ENCODE measurements around the gene LARGE1. TPM values are rescaled to one million over a fixed set of nuclear protein-coding genes. Genes with fewer than 3 reads are reported as not detected.

LARGE1 gene
- total RNA-seq, 1 donor from 2014 or later = 0.47 TPM

DNA sequence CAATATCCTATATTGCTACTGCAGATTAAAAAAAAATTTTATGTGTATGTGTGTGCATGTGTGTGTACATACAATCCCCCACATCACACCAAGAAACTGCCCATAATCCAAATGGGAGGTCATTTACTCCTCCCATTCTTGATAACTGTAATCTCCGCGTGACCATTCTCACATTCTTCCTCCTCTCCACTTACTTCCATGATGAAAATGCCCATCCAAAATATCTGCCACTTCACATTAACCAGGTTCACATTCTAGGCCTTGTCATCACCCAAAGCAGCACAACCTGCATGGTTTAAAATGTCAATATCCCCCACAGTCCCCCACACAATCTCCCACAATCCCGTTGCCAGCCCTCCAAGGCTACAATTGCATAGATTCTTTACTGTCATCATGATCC is 149.6 kb downstream of the LARGE1 start:
- H3K36me3 Mint-ChIP-seq (ENCODE audit: low read depth) = no peaks in the 10 kb centered on the region
- H3K4me3 Mint-ChIP-seq = no peak overlapping the region
- no peak overlapping the region for H3K27ac Mint-ChIP-seq
- DNase-seq = no peak
- intact Hi-C loops (cut with micrococcal nuclease) = no loop called here
- no peaks in the 10 kb centered on the region for H3K4me1 Mint-ChIP-seq
- H3K27me3 Mint-ChIP-seq = no peaks in the 10 kb centered on the region
- peaks cover 7% of the 10 kb centered on the region for H3K9me3 Mint-ChIP-seq

DNA sequence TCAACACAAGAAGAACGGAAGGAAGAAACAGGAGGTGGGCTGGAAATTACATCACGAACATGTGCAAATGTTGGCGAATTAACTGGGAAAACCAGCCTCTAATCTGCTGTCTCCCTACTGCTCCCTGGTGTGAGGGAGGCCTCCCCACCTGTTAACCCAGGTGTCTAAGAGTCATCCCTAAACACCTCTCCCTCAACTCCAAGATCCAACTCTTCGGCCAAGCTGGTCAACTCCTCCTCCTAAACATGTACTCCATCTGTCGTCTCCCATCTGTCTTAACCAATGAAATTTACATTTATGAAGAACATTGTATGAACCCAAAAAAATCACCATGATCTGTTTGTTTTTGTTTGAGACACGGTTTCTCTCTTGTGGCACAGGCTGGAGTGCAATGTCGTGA is 154.2 kb downstream of the LARGE1 start:
- Mint-ChIP-seq H3K4me3 (no peak overlapping the region), H3K4me1 (no peaks in the 10 kb centered on the region), H3K27ac (no peak overlapping the region), H3K36me3 (ENCODE audit: low read depth) (no peaks in the 10 kb centered on the region), H3K27me3 (no peaks in the 10 kb centered on the region), H3K9me3 (peaks cover 7% of the 10 kb centered on the region)
- no peak for DNase-seq
- intact Hi-C loops (cut with micrococcal nuclease) = no loop called here

DNA sequence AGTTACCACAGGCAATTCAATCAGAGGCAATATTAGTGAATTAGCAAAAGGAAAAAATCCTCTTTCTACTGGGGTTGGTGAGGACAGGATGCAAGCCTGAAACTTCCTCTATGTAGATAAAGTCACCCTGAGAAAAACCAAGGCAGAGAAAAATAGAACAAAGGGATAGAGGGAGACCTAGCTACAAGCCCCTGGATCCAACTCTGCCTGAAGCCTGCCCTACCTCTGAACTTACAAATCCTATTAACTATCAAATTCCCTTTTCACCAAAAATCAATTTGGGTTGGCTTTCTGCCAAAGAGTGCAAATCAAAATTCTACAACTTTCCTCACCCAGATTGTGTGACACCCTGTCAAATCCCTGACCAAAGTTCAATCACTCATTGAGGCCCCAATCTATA is 161.3 kb downstream of the LARGE1 start:
- no peak for DNase-seq
- intact Hi-C loops (cut with micrococcal nuclease) = no loop called here
- no peak overlapping the region for H3K4me3 Mint-ChIP-seq
- H3K27ac Mint-ChIP-seq = no peak overlapping the region
- H3K9me3 Mint-ChIP-seq = peaks cover 32% of the 10 kb centered on the region
- H3K4me1 Mint-ChIP-seq = no peaks in the 10 kb centered on the region
- no peaks in the 10 kb centered on the region for H3K36me3 Mint-ChIP-seq (ENCODE audit: low read depth)
- H3K27me3 Mint-ChIP-seq = no peaks in the 10 kb centered on the region

DNA sequence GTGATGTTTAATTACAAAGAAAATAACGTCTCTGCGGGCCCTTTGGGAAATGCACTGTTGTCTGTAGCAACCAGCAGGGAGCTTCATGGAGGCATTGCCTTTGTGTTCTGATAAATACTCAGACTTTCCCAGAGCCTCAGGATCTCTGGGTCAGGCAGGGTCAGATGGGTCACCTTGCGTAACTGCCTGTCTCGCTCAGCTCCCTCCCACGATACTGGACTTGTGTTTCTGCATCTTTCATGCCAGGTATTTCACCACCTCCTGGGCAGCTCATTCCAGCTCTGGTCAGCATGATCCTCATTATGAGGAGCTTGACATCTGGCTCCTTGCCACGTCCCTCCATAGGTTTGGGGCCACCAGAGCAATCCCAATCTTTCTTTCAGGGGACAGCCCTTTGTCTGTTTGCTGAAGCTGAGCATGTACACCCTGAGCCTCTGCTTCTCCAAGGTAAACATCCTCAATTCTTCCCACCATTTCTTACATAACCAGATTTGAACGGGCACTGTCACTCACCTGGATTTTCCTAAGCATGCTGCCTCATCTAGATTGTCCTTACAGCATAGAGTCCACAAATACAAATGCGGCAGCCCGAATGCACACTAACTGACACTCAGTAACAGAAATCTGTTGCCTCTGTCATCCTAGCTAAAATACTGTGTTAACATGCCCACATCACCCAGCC is 162.3 kb downstream of the LARGE1 start:
- H3K27ac Mint-ChIP-seq = no peak overlapping the region

DNA sequence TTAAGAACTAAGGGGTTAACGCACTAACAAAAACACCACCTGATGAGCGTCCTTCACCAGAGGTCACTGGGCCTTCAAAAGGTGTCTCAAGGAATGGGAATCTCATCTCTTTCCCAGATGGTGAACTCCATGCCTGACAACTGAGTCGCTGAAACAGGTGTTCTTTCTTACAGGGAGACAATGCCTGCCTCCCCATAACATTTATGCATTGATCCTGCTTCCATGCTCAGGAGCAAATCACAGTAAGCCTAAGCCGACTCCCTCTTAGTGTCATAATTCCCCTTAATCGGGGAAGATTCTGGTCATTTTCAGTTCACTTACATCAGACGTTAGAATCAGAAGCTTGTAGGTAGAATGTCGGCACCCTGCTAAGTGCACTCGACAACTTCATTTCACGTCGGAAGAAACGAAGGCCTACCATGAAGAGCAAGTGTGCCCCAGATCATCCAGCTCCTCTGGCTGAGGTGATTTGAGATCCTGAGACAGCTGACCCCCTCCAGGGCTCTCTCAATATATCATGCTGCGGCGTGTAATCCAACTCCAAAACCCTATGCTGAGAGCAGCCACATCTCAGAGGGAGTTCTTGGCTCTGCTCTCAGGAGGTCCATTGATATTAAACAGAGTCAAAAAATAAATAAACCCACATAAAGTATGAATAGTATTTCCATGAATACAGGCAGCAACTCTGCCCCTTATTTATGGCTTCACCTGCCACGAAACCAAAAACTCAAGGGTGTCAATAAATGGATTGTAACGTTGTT is 163.1 kb downstream of the LARGE1 start:
- no peaks in the 10 kb centered on the region for H3K27me3 Mint-ChIP-seq
- no peak for DNase-seq
- H3K4me1 Mint-ChIP-seq = no peaks in the 10 kb centered on the region
- H3K4me3 Mint-ChIP-seq = no peak overlapping the region
- peaks cover 32% of the 10 kb centered on the region for H3K9me3 Mint-ChIP-seq
- H3K36me3 Mint-ChIP-seq (ENCODE audit: low read depth) = no peaks in the 10 kb centered on the region
- intact Hi-C loops (cut with micrococcal nuclease) = no loop called here
- H3K27ac Mint-ChIP-seq = no peak overlapping the region

More for the DNA sequence above, 162.3 kb downstream of the LARGE1 start:
- Mint-ChIP-seq H3K4me1 (no peaks in the 10 kb centered on the region), H3K36me3 (ENCODE audit: low read depth) (no peaks in the 10 kb centered on the region), H3K4me3 (no peak overlapping the region), H3K9me3 (peaks cover 32% of the 10 kb centered on the region), H3K27me3 (no peaks in the 10 kb centered on the region)
- no peak for DNase-seq
- intact Hi-C loops (cut with micrococcal nuclease) = no loop called here

DNA sequence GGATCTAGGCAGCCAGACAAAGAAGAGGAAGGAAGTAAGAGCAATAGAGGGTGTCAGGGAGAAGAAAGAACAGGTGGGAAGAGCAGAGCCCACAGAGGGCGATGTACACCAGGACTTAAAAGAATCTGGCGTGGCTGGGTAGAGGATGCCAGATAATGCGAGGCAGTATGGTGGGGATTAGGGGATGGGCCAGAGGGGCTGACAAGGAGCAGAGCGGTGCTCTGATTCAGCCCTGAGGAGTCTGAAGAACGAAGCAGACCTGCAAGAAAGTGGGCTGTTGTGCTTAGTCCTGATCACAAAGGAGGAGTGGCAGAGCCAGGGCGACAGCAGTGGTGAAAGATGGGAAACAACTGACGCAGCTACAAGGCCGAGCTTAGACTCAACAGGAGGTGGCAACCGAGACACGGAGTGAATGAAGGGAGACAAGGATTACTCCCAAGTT is 163.7 kb downstream of the LARGE1 start:
- Mint-ChIP-seq H3K4me1 (no peaks in the 10 kb centered on the region), H3K4me3 (no peak overlapping the region), H3K36me3 (ENCODE audit: low read depth) (no peaks in the 10 kb centered on the region), H3K9me3 (peaks cover 32% of the 10 kb centered on the region), H3K27me3 (no peaks in the 10 kb centered on the region), H3K27ac (no peak overlapping the region)
- intact Hi-C loops (cut with micrococcal nuclease) = no loop called here
- no peak for DNase-seq

DNA sequence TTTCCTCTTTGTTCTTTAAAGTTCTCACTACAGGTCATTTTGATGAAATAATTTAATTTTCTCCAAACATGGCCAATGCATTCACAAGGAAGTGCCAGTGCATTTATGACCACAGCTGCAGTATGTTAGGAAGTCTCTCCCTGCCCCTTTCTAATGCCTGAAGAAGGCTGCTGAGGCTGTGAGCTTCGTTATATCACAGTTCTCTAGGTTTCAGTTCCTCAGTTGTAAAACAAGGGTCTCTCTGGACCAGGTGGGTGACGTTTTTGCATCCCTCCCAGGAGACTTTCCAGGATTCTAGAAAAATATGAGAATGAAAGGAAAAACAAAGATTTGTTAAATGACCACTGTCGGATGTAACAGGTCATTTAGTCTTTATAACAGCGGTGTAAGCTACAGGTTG is 171.6 kb downstream of the LARGE1 start:
- Mint-ChIP-seq H3K9me3 (peaks cover 7% of the 10 kb centered on the region), H3K27me3 (no peaks in the 10 kb centered on the region), H3K4me3 (no peak overlapping the region), H3K27ac (no peak overlapping the region), H3K36me3 (ENCODE audit: low read depth) (no peaks in the 10 kb centered on the region), H3K4me1 (no peaks in the 10 kb centered on the region)
- intact Hi-C loops (cut with micrococcal nuclease) = no loop called here
- DNase-seq = no peak

DNA sequence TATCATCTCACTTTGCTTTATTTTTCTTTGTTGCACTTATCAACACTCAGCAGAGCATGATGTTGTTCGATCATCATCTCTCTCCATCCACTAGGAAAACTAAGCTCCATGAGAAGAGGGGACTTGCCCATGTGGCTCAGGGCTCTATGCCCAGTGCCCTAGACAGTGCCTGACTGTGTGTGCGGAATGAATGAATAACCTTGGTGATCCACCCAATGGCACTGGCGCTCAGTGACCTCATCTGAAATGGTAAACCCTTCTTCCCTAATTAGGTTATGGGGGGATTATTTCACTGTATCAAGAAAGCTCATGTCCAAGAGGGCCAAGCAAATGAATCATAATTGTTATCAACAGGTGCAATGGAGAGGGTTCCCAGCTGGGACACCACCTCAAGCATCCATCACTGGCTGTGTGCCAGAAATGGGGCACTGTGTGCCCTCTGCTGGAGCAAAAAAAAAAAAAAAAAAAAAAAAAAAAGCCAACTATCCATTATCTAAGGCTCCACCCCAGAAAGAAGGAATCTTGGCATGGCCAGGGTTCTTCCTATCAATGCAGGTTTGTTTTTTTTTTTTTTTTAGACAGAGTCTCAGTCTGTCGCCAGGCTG is 172.6 kb downstream of the LARGE1 start:
- DNase-seq = no peak
- Mint-ChIP-seq H3K36me3 (ENCODE audit: low read depth) (no peaks in the 10 kb centered on the region), H3K4me1 (no peaks in the 10 kb centered on the region), H3K4me3 (no peak overlapping the region), H3K27ac (no peak overlapping the region), H3K9me3 (peaks cover 11% of the 10 kb centered on the region), H3K27me3 (no peaks in the 10 kb centered on the region)
- intact Hi-C loops (cut with micrococcal nuclease) = no loop called here

DNA sequence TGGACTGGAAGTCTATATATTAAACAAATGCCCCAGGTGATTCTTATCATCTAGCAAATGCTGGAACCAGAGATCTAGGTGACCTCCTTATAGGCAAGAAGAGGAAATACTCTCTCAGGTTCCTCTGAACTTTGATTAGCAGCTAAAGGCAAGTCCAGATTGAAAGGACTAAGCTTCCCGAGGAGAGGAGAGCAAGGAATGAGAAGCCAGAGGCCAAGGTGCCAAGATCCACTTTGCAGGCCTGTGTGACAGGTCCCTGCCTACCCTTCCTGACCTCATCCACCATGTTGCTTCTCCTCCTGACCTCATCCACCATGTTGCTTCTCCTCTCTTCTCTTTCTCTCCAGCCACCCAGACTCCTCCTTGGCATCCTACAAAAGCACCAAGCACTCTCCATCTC is 173.2 kb downstream of the LARGE1 start:
- intact Hi-C loops (cut with micrococcal nuclease) = no loop called here
- no peak overlapping the region for H3K4me3 Mint-ChIP-seq
- H3K27me3 Mint-ChIP-seq = no peaks in the 10 kb centered on the region
- DNase-seq = no peak
- peaks cover 11% of the 10 kb centered on the region for H3K9me3 Mint-ChIP-seq
- no peaks in the 10 kb centered on the region for H3K4me1 Mint-ChIP-seq
- H3K36me3 Mint-ChIP-seq (ENCODE audit: low read depth) = no peaks in the 10 kb centered on the region
- H3K27ac Mint-ChIP-seq = no peak overlapping the region

DNA sequence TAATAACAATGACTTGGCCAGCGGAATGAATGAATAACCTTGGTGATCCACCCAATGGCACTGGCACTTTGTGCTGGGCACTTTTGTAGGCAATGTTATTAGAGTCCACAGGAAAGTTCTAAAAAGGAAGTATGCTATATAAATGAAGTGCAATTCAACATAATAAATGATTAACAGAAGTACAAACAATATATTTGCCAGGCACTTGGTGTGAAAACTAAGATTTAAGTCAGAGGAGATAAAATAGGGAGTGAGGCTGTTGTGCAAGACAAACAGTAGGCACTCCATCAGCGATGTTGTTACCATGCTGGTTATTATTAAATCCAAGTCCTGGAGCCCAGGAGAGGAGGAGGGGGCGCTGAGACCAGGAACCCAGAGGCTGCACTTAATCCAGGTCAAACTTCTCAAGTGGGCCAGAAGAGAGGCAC is 173.8 kb downstream of the LARGE1 start:
- no peaks in the 10 kb centered on the region for H3K27me3 Mint-ChIP-seq
- H3K4me1 Mint-ChIP-seq = no peaks in the 10 kb centered on the region
- DNase-seq = no peak
- H3K4me3 Mint-ChIP-seq = no peak overlapping the region
- intact Hi-C loops (cut with micrococcal nuclease) = no loop called here
- H3K9me3 Mint-ChIP-seq = peaks cover 11% of the 10 kb centered on the region
- H3K27ac Mint-ChIP-seq = no peak overlapping the region
- H3K36me3 Mint-ChIP-seq (ENCODE audit: low read depth) = no peaks in the 10 kb centered on the region

DNA sequence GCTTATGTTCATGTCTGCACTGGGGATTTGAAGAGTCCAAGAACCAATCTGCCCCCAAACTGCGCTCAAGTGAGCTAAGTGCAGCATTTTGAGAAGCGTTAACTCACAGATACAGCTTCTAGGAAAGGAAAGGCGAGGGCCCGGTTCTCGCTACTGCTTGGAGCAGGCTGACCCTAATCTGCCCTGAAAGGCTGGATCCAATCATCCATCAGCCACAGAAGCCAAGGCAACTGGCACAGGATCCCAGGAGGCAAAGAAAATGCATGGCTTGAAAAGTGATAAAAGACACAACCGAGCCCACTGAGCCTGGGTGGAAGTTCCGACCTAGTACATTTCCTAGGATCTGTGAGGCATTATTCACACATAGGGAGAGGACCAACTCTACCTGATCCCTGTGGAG is 174.8 kb downstream of the LARGE1 start:
- H3K27ac Mint-ChIP-seq = no peak overlapping the region
- no peaks in the 10 kb centered on the region for H3K4me1 Mint-ChIP-seq
- no peaks in the 10 kb centered on the region for H3K27me3 Mint-ChIP-seq
- H3K36me3 Mint-ChIP-seq (ENCODE audit: low read depth) = no peaks in the 10 kb centered on the region
- no peak for DNase-seq
- intact Hi-C loops (cut with micrococcal nuclease) = no loop called here
- peaks cover 12% of the 10 kb centered on the region for H3K9me3 Mint-ChIP-seq
- no peak overlapping the region for H3K4me3 Mint-ChIP-seq

DNA sequence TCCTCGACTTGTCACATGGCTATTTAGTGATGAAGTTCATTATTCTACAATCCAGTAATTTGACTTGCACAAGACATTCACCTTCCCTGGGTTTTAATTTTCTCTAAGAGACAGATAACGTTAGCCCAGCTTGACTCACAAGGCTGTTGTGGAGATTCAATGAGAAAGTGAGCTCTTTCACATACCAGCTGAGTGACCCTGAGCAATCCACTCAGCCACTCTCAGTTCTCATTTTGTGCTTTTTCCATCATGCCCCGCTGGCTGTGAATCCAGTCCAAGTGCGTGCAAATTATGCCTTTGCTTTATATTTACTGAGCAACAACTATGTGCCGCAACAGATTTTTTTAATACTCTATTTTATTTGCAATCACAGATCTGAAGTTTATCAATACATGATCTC is 176.5 kb downstream of the LARGE1 start:
- H3K27ac Mint-ChIP-seq = no peak overlapping the region
- no peaks in the 10 kb centered on the region for H3K27me3 Mint-ChIP-seq

DNA sequence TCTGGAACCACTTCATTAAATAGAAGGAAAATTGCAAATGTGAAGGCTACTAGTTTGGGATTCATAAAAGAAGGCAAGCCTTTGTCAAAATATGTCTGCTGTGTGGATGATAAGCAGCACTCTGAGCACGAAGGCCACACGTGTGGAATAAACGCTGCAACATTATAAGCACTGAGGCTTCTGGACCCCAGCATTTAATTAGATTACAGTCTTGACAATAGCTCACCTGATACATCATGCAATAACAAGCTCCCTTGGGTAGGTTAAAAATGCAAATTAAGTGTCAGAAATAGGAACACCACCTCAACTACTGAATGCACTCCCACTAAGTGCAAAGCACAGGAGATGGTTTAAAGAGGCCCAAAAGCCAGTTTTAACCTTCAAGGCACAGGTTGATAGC is 179.3 kb downstream of the LARGE1 start:
- Mint-ChIP-seq H3K27ac (no peak overlapping the region), H3K27me3 (no peaks in the 10 kb centered on the region), H3K9me3 (peaks cover 16% of the 10 kb centered on the region), H3K4me1 (no peaks in the 10 kb centered on the region), H3K36me3 (ENCODE audit: low read depth) (no peaks in the 10 kb centered on the region), H3K4me3 (no peak overlapping the region)
- intact Hi-C loops (cut with micrococcal nuclease) = no loop called here
- DNase-seq = no peak

More for the DNA sequence above, 176.5 kb downstream of the LARGE1 start:
- no peaks in the 10 kb centered on the region for H3K36me3 Mint-ChIP-seq (ENCODE audit: low read depth)
- no peaks in the 10 kb centered on the region for H3K4me1 Mint-ChIP-seq
- H3K4me3 Mint-ChIP-seq = no peak overlapping the region
- no peak for DNase-seq
- peaks cover 17% of the 10 kb centered on the region for H3K9me3 Mint-ChIP-seq
- intact Hi-C loops (cut with micrococcal nuclease) = no loop called here

DNA sequence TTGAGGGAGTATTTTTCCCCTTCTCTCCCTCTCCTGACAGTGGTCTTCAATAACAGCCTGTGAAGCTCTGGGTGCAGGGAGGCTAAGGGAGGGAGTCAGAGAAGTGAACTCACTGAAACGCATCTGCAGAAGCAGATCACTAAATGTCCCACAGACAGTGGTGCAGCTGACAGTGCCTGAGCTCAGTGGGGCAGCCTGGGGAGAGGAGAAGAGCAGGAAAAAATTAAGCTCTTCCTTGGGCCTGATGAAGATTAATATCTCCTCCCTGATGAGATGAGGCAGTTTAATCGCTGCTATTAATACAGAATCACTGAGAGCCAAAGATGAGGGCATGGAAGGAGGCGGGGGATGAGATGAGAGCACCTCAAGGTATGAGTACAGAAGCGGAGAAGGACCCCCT is 180.8 kb downstream of the LARGE1 start:
- Mint-ChIP-seq H3K4me1 (no peaks in the 10 kb centered on the region), H3K9me3 (peaks cover 16% of the 10 kb centered on the region), H3K27me3 (no peaks in the 10 kb centered on the region), H3K27ac (no peak overlapping the region), H3K4me3 (no peak overlapping the region), H3K36me3 (ENCODE audit: low read depth) (no peaks in the 10 kb centered on the region)
- DNase-seq = no peak
- intact Hi-C loops (cut with micrococcal nuclease) = no loop called here
